ENCODE data around the gene BRF1. TPM values are rescaled to one million over a fixed set of nuclear protein-coding genes. Genes with fewer than 3 reads are reported as not detected.

Gene BRF1
- total RNA-seq, 1 donor from 2014 or later, result 59.8 TPM

DNA sequence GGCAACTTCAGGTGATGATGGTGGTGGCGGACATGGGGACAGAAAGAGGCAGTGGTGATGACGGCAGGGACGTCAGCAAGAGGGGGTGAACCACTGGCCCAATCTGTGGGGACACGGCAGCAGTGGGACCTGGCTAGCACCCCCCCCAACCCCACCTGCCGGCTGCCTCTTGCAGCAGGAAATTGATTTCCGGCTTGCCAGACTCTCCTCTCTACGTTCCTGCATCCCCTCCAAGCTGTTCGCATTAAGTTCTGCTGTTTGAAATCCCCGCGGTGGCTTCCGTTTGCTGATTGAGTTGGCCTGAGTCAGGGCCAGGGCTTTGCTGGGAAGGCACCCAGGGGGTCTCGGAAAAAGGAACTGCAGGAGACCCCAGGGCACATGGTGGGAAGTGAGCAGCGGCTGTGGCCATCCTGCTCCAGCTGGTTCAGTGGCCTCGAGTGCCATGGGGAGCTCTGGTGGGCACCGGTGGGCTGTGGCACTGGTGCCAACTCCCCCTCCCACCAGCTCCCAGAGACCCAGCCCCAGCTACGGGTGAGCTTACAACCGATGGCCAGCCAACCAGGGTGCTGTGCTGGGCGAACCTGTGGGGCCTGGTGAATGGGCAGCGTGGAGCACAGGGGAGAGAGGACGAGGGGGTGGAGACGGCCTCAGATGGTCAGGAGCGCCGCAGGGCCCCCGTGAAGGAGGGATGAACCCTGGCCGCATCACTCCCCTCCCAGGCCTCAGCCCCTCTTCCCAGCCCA lies 105.1 kb downstream of the BRF1 start:
- no peak for DNase-seq

- DNase-seq, result no peak
Observed at GRCh38 chr14:105195051-105195450, 105.8 kb downstream of the BRF1 start.

- peak; percentile 65 for DNase-seq
Observed at GRCh38 chr14:105193916-105194782, 106.7 kb downstream of the BRF1 start.

- no peak for DNase-seq
Observed at GRCh38 chr14:105192866-105193731, 107.7 kb downstream of the BRF1 start.

- no peak for DNase-seq
Observed at GRCh38 chr14:105187935-105188524, 112.8 kb downstream of the BRF1 start.

- no peak for DNase-seq
Observed at GRCh38 chr14:105187116-105187515, 113.7 kb downstream of the BRF1 start.

- DNase-seq, result no peak
Observed at GRCh38 chr14:105185973-105186372, 114.8 kb downstream of the BRF1 start.

- no peak for DNase-seq
Observed at GRCh38 chr14:105185001-105185400, 115.8 kb downstream of the BRF1 start.

DNA sequence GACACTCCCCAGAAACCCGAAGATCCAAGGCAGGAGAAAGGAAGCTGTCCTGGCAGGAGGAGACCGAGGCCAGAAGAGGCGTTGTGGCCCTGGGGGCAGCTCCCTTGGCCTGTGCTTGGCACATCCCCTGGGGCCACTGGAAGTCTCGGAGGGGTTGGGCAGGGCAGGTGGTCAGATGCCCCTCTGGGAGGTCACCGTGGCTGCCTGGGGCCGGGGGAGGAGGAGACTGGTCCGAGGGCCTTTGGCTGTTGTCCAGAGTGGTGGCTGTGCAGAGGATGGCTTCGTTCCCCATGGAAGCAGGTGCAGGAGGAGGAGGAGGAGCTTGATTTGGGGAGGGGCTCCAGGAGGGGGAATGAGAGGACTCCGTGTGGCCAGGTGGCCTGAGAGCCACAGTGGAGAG lies 116.3 kb downstream of the BRF1 start:
- DNase-seq, result no peak

DNA sequence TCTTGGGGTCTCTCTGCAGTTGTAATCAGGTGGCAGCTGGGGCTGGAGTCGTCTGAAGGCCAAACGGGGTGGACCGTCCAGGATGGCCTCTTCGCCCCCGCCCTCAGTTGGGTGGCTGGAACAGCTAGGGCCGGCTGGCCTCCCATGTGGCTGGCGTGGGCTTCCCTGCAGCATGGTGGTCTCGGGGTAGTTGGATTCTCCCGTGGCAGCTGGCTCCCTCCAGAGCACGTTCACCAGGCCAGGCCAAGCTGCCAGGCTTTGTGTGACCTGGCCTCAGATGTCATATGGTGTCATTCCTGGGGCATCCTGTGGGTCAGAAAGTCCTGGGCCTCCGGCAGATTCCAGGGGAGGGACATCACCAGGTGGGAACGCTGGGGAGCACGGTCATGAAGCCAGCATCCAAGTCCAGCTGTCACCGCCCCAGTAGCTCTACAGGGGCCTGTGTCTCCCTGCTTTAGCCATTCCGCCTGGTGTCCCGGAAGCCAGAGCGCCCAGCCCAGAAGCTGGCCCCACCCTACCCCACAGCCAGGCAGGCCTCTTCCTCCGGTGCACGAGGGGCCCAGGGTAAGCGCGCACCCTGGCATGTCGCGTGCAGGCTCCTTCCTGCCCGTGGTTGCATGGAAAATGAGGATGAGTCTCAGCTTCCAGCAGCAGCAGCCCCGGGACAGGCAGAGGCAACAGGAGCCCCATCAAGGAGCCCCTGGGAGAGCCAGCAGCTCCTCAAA lies 118.3 kb downstream of the BRF1 start:
- no peak for DNase-seq

GRCh38 chr14:105181549-105182295 lies 119.1 kb downstream of the BRF1 start:
- DNase-seq, result no peak

DNA sequence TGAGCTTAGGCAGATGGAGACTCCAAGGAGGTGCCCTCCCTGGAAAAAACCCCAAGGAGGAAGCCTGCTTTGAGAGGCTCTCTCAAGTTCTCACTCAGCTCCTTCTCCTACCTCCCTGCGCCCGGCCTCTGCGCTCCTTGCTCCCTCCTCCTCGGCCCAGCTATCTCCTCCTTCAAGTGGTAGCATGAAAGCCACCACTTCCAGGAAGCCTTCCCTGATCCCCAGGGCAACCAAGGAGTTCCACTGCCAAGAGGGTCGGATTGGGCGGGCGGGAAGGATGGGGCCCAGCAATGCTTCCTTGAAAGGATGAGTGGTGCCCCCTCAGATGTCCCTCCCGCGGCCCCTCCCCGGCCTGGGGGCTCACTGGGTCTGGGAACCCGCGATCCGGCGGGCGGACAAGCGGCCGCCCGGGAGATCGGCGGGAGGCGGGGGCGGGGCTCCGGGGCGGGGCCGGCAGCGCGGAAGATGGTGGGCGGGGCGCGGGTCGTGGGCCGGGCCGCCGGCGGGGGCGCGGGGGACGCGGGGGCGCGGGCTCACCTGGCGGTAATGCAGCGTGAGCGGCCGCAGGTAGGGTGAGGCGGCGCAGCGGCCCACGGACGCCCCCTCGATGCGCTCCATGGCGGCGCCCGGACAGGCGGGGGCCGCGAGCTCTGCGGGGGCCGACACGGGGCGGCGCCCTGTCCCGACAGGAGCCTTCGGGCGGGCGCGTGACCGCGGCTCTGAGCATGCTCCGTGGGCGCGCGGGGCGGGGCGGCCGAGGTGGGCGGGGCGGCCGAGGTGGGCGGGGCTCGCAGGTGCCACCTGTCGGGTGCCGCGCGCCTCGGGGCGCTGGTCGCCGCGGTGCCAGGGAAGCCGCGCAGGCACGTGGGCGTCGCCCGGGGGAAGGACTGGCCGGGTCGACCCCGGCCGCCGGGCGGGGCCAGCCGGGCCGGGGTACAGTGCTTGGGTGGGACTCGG lies 119.9 kb downstream of the BRF1 start, which contains the start of gene NUDT14:
Gene NUDT14, minus strand, starts transcription at position 721 of the 957 bp plus-strand sequence. Its CDS starts 103 bp downstream, at position 618.
- peak; percentile 74 for DNase-seq

- DNase-seq, result no peak
Observed at GRCh38 chr14:105179191-105179590, 121.6 kb downstream of the BRF1 start.

DNA sequence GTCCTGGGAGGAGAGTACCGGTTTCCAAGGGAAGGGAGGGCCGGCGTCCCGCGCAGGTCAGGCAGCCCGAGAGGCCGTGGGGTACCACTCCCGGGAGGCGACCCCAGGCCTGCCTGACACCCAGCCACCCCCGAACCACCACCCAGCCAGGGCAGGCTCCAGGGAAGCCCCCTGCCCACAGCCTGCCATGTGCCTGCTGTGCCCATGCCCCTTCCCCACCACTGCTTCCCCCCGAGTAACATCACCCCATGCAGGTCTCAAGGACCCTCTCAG lies 122.0 kb downstream of the BRF1 start:
- no peak for DNase-seq

GRCh38 chr14:105178069-105178867 lies 122.5 kb downstream of the BRF1 start:
- DNase-seq, result no peak

GRCh38 chr14:105177082-105177481 lies 123.7 kb downstream of the BRF1 start:
- DNase-seq, result peak; percentile 67

DNA sequence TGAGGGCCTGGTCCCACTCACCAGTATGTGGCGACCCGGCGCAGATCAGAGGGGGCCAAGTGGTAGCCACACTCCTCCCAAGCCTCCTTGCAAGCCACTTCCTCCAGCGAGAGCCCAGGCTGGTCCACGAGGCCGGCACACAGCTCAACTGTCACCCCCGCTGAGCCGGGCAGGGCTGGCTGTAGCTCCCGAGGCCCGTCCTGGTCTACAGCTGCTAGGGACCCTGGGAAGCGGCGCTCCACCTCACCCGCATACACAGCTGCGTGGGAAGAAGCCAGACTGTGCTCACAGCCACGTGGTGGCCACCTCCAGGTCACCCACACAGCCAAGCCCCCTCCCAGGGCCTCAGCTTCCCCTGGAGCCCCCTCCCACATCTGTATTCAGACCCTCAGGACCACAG lies 124.3 kb downstream of the BRF1 start:
- DNase-seq, result no peak

All from tongue (tissue), 2 donors.